ENCODE results near the gene TCF7L2.

The TCF7L2 gene

DNA sequence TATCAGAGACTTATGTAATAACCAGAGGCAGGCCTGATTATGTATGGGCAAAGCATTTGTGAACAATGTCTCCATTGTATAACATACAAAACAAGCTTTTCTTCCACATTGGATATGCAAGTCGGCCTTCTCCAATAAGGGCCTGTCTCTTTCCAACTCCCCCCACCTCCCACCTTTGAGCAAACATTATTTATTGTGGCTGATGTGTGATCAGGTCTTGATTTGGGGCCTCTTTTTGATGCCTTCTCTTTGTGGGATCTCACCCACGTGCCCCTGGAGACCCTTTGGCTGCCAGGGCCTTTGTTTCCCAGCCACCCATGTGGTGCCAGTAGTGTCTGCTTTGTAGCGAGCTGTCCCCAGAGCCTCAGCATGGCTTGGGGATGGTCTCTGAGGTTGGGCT, 53.0 kb downstream of the TCF7L2 start:
- Histone ChIP-seq H3K4me2 (peak overlapping the region; percentile 67), H3K36me3 (peaks cover 27% of the 10 kb centered on the region), H4K20me1 (peaks cover 100% of the 10 kb centered on the region), H3K27ac (peak overlapping the region; percentile 0; the same call in 1 of the 2 replicates), H3K27me3 (no peaks in the 10 kb centered on the region), H3K4me3 (no peak overlapping the region), H3K4me1 (peaks cover 51% of the 10 kb centered on the region), H3K9ac (no peak overlapping the region; the same call in 1 of the 2 replicates), H3K9me3 (no peaks in the 10 kb centered on the region; the same call in 1 of the 2 replicates)
- TF ChIP-seq Cebpa-rat (IDR thresholded peaks at IDR 0.05): no peak

DNA sequence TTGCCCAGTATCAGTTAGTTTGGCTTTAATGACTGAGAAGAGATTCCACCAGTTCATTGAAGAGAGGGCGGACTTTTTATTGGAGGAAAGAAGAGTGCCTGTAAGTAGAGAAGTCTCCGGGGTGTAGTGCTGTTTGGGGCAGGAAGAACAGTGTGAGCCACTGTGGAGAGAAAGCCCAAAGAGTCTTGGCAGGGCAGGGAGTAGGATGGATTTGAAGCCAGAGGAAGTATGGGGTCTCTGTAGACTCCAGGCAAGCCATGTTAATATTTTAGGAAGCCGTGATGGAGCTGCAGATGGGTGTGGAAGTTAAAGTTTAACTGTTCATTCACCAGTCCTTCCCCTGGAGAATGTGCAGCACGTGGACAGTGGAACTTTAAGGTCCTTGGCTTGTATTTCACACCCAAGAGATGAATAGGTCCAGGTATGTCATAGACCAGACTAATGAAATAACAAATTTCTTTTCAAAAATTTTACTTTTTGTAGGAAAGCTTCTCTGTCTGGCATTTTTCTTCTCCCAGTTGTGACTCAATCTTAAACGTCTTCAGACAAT, 54.1 kb downstream of the TCF7L2 start:
- peaks cover 54% of the 10 kb centered on the region for H3K4me1 ChIP-seq
- no peak overlapping the region for H3K4me3 ChIP-seq
- no peaks in the 10 kb centered on the region; the same call in 1 of the 2 replicates for H3K9me3 ChIP-seq
- H3K27me3 ChIP-seq: no peaks in the 10 kb centered on the region
- H3K4me2 ChIP-seq: no peak overlapping the region
- no peak overlapping the region for H3K27ac ChIP-seq
- H4K20me1 ChIP-seq: peaks cover 100% of the 10 kb centered on the region
- TF ChIP-seq Cebpa-rat (IDR thresholded peaks at IDR 0.05): no peak
- no peak overlapping the region for H3K9ac ChIP-seq
- peaks cover 35% of the 10 kb centered on the region for H3K36me3 ChIP-seq

- no peak overlapping the region for H3K4me2 ChIP-seq
- peaks cover 100% of the 10 kb centered on the region for H4K20me1 ChIP-seq
- no peak overlapping the region for H3K27ac ChIP-seq
- peaks cover 6% of the 10 kb centered on the region; the same call in 1 of the 2 replicates for H3K9me3 ChIP-seq
- no peak for TF ChIP-seq Cebpa-rat (IDR thresholded peaks at IDR 0.05)
- no peak overlapping the region for H3K9ac ChIP-seq
- peaks cover 54% of the 10 kb centered on the region for H3K4me1 ChIP-seq
- no peaks in the 10 kb centered on the region for H3K27me3 ChIP-seq
- H3K36me3 ChIP-seq: peaks cover 46% of the 10 kb centered on the region
- H3K4me3 ChIP-seq: no peak overlapping the region
Measured at GRCh38 chr10:113005380-113005779, 55.3 kb downstream of the TCF7L2 start.

DNA sequence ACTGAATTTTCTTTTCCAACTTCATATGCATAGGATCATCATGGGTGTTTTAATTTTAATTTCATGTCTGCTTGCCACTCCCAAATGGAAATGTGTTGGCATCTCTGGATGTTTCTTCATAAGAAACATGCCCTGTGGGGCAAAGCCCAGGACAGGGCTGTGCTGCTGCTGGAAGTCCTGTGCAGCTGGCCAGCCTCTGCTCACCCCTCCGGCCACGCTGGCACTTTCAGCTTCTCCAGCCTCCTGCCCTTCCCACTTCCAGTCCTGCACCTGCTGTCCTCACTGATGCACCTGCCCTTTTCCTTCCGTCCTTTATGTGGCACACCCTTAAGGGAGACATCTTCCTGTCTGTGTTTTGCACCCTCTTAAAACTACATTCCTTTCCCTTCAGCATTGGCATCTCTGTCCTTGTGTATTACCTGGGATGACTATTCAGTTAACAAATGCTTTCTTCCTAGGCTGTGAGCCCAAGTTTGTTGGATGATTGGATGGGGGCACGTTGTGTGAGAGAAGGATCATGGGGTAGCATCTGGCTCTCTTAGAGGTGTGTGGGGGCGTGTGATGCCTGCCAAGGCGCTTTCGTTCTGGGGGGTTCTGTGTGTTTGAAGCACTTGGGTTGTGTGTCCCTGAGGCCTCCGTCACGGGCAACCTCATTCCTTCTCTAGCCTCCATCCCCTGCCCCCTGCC, 56.8 kb downstream of the TCF7L2 start:
- TF ChIP-seq Cebpa-rat (IDR thresholded peaks at IDR 0.05): no peak
- H3K36me3 ChIP-seq: peaks cover 54% of the 10 kb centered on the region
- no peaks in the 10 kb centered on the region for H3K27me3 ChIP-seq
- no peak overlapping the region; the same call in 1 of the 2 replicates for H3K27ac ChIP-seq
- H3K4me2 ChIP-seq: peak overlapping the region; percentile 77
- H3K9ac ChIP-seq: no peak overlapping the region
- H3K9me3 ChIP-seq: peaks cover 17% of the 10 kb centered on the region
- peaks cover 99% of the 10 kb centered on the region for H4K20me1 ChIP-seq
- peaks cover 57% of the 10 kb centered on the region for H3K4me1 ChIP-seq
- no peak overlapping the region for H3K4me3 ChIP-seq

DNA sequence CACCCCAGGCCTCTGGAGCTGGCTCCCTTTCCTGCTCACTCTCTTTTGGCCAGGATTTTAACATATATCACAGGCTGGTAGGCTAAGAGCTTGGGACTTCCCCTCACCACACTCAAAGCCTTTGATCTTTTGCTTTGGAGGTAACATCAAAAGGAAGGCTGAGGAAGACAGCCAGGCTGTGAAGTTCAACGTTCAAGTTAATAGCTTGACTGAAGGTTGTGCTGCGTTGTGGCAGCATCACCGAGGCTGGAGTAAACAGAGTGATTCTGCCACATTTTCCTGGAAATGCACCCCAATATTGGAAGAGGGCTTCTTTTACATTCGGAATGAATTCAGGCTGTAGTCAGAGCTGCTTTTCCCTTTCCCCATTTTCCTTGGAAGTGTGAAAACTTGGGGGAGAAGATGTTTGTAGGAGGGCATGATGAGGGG, 57.3 kb downstream of the TCF7L2 start:
- H3K4me3 ChIP-seq: peak overlapping the region; percentile 48; the same call in 1 of the 2 replicates
- H3K4me1 ChIP-seq: peaks cover 57% of the 10 kb centered on the region
- H4K20me1 ChIP-seq: peaks cover 99% of the 10 kb centered on the region
- H3K27me3 ChIP-seq: no peaks in the 10 kb centered on the region
- peak overlapping the region; percentile 42; the same call in 1 of the 2 replicates for H3K27ac ChIP-seq
- peaks cover 17% of the 10 kb centered on the region for H3K9me3 ChIP-seq
- H3K9ac ChIP-seq: no peak overlapping the region
- no peak for TF ChIP-seq Cebpa-rat (IDR thresholded peaks at IDR 0.05)
- H3K4me2 ChIP-seq: peak overlapping the region; percentile 77
- peaks cover 58% of the 10 kb centered on the region for H3K36me3 ChIP-seq

DNA sequence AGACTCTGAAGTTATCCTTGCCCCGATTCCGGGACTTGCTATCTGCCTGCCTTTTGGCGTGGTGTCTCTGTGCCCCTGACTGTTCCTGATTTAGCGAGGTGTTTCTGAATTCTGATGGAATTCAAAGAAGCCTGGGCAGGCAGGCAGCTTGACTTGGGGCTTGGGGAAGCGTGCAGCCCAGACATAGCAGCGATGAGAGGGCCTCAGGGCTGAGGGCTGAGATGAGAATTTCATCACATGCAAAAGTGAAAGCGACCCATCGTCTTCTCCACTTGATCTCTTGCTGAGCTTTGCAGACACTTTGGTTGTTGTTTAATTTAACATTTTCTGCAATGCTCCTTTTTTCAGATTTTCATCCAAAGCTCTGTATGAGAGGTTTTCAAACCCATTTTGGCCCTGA, 57.8 kb downstream of the TCF7L2 start:
- H3K4me1 ChIP-seq: peaks cover 55% of the 10 kb centered on the region
- H3K4me3 ChIP-seq: peak overlapping the region; percentile 48
- H3K9ac ChIP-seq: no peak overlapping the region
- H3K9me3 ChIP-seq: peaks cover 17% of the 10 kb centered on the region
- H4K20me1 ChIP-seq: peaks cover 99% of the 10 kb centered on the region
- peak overlapping the region; percentile 42 for H3K27ac ChIP-seq
- H3K4me2 ChIP-seq: peak overlapping the region; percentile 77
- peaks cover 58% of the 10 kb centered on the region for H3K36me3 ChIP-seq
- TF ChIP-seq Cebpa-rat (IDR thresholded peaks at IDR 0.05): no peak
- no peaks in the 10 kb centered on the region for H3K27me3 ChIP-seq

DNA sequence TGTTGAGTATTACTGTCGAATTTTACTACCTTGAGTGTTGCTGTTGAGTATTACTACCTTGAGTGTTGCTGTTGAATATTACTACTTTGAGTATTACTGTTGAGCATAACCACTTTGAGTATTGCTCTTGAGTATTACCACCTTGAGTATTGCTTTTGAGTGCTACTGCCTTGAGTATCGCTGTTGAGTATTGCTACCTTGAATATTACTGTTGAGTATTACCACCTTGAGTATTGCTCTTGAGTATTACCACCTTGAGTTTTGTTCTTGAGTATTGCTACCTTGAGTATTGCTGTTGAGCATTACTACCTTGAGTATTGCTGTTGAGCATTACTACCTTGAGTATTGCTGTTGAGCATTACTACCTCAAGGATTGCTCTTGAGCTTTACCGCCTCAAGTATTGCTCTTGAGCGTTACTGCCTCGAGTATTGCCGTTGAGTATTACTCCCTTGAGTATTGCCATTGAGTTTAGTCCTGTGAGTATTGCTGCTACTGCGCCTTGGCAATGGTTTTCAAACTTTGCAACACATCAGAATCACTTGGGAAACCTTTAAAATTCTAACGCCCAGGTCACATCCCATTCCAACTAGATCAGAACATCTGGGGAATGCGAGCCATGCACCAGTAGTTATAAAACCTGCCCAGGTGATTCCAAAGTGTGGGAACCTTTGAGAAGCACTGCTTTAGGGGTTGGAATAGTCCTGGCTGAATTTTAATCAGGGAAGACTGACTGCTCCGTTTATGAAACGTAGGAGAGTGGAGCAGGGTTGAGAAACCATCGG, 61.7 kb downstream of the TCF7L2 start:
- H3K27ac ChIP-seq: no peak overlapping the region
- H3K4me2 ChIP-seq: 0 out of 2 replicates have a peak overlapping the region, but pooled peaks have one; percentile 11
- peaks cover 62% of the 10 kb centered on the region for H3K4me1 ChIP-seq
- peaks cover 99% of the 10 kb centered on the region for H4K20me1 ChIP-seq
- no peak overlapping the region for H3K4me3 ChIP-seq
- peaks cover 17% of the 10 kb centered on the region; the same call in 1 of the 2 replicates for H3K9me3 ChIP-seq
- H3K27me3 ChIP-seq: no peaks in the 10 kb centered on the region
- H3K9ac ChIP-seq: no peak overlapping the region
- peaks cover 41% of the 10 kb centered on the region for H3K36me3 ChIP-seq
- TF ChIP-seq Cebpa-rat (IDR thresholded peaks at IDR 0.05): no peak

GRCh38 chr10:113015201-113015600, 65.2 kb downstream of the TCF7L2 start:
- Histone ChIP-seq H3K9me3 (peaks cover 10% of the 10 kb centered on the region; the same call in 1 of the 2 replicates), H4K20me1 (peaks cover 99% of the 10 kb centered on the region), H3K27me3 (no peaks in the 10 kb centered on the region), H3K4me2 (no peak overlapping the region), H3K4me3 (no peak overlapping the region), H3K4me1 (peaks cover 65% of the 10 kb centered on the region), H3K27ac (no peak overlapping the region), H3K9ac (no peak overlapping the region), H3K36me3 (peaks cover 25% of the 10 kb centered on the region)
- TF ChIP-seq Cebpa-rat (IDR thresholded peaks at IDR 0.05): no peak

DNA sequence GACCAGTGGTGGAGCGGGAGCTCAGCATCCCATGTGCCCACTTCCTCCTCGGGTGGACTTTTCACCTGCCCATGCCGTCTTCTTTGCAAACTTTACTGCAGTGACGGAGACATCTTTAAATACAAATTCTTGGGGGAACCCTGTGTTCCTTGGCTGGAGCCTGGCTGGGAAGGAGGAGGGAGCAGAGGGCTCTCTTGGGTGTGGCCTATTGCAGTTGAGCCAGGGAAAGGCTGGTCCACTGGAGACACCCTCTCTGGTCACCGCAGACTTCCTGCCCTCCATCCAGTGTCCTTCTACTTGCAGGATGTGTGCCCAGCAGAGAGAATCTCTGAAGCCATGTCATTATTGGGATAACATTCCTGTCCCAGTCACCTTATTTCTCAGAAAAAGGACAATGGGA, 67.3 kb downstream of the TCF7L2 start:
- Histone ChIP-seq H3K27me3 (no peaks in the 10 kb centered on the region), H3K27ac (no peak overlapping the region), H3K36me3 (peaks cover 5% of the 10 kb centered on the region; the same call in 1 of the 2 replicates), H4K20me1 (peaks cover 100% of the 10 kb centered on the region), H3K4me1 (peaks cover 72% of the 10 kb centered on the region), H3K4me2 (no peak overlapping the region), H3K4me3 (no peak overlapping the region), H3K9me3 (no peaks in the 10 kb centered on the region), H3K9ac (no peak overlapping the region)
- TF ChIP-seq Cebpa-rat (IDR thresholded peaks at IDR 0.05): no peak

Measured in BLaER1 (cell line).